Chondrocyte (in vitro differentiated cells): Measurements from ENCODE around the gene THAP8. TPM values are rescaled to one million over a fixed set of nuclear protein-coding genes. Genes with fewer than 3 reads are reported as not detected.
A peak's percentile ranks its signal among the peaks of the same experiment; 100 is the strongest.

Source experiments
- DNase-seq: peaks from one replicate; pipeline ENCODE4 v3.0.0; 2021; ENCODE audit warnings: mixed read lengths, low spot score
- H3K27ac Mint-ChIP-seq: one replicate; pipeline ENCODE4 v1.8.0; 2021; ENCODE audit warnings: mild to moderate bottlenecking, moderate library complexity, mixed read lengths; ENCODE audit not compliant: unreplicated experiment
- H3K27me3 Mint-ChIP-seq: 2 replicates; pipeline ENCODE4 v1.8.0; 2021; ENCODE audit warnings: low read depth, mixed read lengths
- H3K36me3 Mint-ChIP-seq: 2 replicates; pipeline ENCODE4 v1.8.0; 2021; ENCODE audit warnings: low read depth, mixed read lengths
- H3K4me1 Mint-ChIP-seq: 2 replicates; pipeline ENCODE4 v1.8.0; 2021; ENCODE audit warnings: low read depth, mild to moderate bottlenecking, mixed read lengths
- H3K4me3 Mint-ChIP-seq: one replicate; pipeline ENCODE4 v1.8.0; 2021; ENCODE audit warnings: mild to moderate bottlenecking, moderate library complexity, mixed read lengths; ENCODE audit not compliant: unreplicated experiment
- H3K9me3 Mint-ChIP-seq: 2 replicates; pipeline ENCODE4 v1.8.0; 2021; ENCODE audit warnings: low read depth, mixed read lengths
- CTCF ChIP-seq: fragments of 200-600 bp; sonication (generic); IDR thresholded peaks from 2 replicates; pipeline ENCODE4 v1.5.0; 2021; ENCODE audit warnings: antibody characterized with exemption, mild to moderate bottlenecking, moderate library complexity
- total RNA-seq: library from RNA; stranded (reverse); gene quantifications from 3 replicates; pipeline ENCODE4 v1.2.1, GENCODE V29; 2021

The THAP8 gene
- total RNA-seq, 1 donor from 2014 or later = 8.9 TPM

- TF ChIP-seq CTCF = peak; percentile 8
- Mint-ChIP-seq H3K27ac (peak overlapping the region; percentile 22), H3K36me3 (no peaks in the 10 kb centered on the region), H3K27me3 (no peaks in the 10 kb centered on the region), H3K4me3 (peak overlapping the region; percentile 69), H3K4me1 (peaks cover 26% of the 10 kb centered on the region), H3K9me3 (no peaks in the 10 kb centered on the region)
- DNase-seq = no peak
Observed at GRCh38 chr19:36009220-36009619, 44.9 kb downstream of the THAP8 start.

GRCh38 chr19:36008336-36008978, 45.6 kb downstream of the THAP8 start, which contains the start of gene SYNE4:
Gene SYNE4, minus strand, starts transcription at chr19:36008813. Its CDS starts 132 bp downstream, at chr19:36008681.
- Mint-ChIP-seq H3K36me3 (no peaks in the 10 kb centered on the region), H3K4me1 (peaks cover 18% of the 10 kb centered on the region), H3K27ac (peak within 1 kb of the TSS; percentile 22), H3K9me3 (no peaks in the 10 kb centered on the region), H3K27me3 (no peaks in the 10 kb centered on the region), H3K4me3 (peak within 1 kb of the TSS; percentile 69)
- no peak for DNase-seq
- TF ChIP-seq CTCF = no peak

- Mint-ChIP-seq H3K27ac (no peak overlapping the region), H3K36me3 (no peaks in the 10 kb centered on the region), H3K9me3 (no peaks in the 10 kb centered on the region), H3K4me1 (peaks cover 14% of the 10 kb centered on the region), H3K27me3 (no peaks in the 10 kb centered on the region), H3K4me3 (no peak overlapping the region)
- TF ChIP-seq CTCF = no peak
- no peak for DNase-seq
Observed at GRCh38 chr19:36006955-36007354, 47.1 kb downstream of the THAP8 start.

- Mint-ChIP-seq H3K4me3 (no peak overlapping the region), H3K27ac (no peak overlapping the region), H3K4me1 (peaks cover 3% of the 10 kb centered on the region), H3K27me3 (no peaks in the 10 kb centered on the region), H3K36me3 (no peaks in the 10 kb centered on the region), H3K9me3 (no peaks in the 10 kb centered on the region)
- TF ChIP-seq CTCF = no peak
- no peak for DNase-seq
Observed at GRCh38 chr19:36003284-36003683, 50.8 kb downstream of the THAP8 start.

GRCh38 chr19:36001605-36002004, 52.5 kb downstream of the THAP8 start:
- no peak for DNase-seq
- Mint-ChIP-seq H3K9me3 (no peaks in the 10 kb centered on the region), H3K36me3 (peaks cover 3% of the 10 kb centered on the region), H3K4me1 (peaks cover 14% of the 10 kb centered on the region), H3K27ac (no peak overlapping the region), H3K4me3 (no peak overlapping the region), H3K27me3 (no peaks in the 10 kb centered on the region)
- TF ChIP-seq CTCF = no peak
